Stimulated activated CD4-positive, alpha-beta T cell treated with anti-CD3 and anti-CD28 coated beads, Interleukin-12 subunit alpha, Interleukin-12 subunit beta, amount 100 ng/mL, for 24 hours (primary cell): ENCODE data around the gene CDK11B.
"Not testable (repeated sequence)": the region's sequence is repeated elsewhere in the genome, so short reads cannot be mapped to it uniquely, and the experiment has no call there.

Source experiments
- DNase-seq, 2 experiments: peaks; one replicate each; pipeline ENCODE4 v3.0.0-alpha.2; 2020; ENCODE audit warnings: low read depth in 2 of 2

CDK11B gene

DNA sequence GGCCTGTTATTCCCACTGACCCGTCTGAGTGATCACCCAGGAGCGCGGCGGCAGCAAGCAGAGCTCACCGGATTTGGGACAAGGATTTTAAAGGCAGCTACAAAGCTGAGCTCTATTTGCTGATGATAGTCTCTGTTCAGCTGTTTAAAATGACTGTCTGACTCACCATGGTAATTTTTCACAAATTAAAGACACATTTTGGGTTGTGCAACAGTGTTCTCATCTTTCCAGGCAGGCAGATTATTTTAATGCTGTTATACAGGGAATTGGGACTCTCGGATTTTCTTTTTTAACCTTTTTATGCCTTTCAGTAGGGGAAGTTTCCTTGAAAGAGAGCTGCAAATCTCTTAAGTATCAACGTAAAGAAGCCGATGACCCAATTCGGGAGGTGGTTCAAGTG is 3.6 kb upstream of the CDK11B start:
- not testable (repeated sequence) for DNase-seq

- DNase-seq, result not testable (repeated sequence)
Observed at GRCh38 chr1:1648265-1648664, 10.5 kb downstream of the CDK11B start.

DNA sequence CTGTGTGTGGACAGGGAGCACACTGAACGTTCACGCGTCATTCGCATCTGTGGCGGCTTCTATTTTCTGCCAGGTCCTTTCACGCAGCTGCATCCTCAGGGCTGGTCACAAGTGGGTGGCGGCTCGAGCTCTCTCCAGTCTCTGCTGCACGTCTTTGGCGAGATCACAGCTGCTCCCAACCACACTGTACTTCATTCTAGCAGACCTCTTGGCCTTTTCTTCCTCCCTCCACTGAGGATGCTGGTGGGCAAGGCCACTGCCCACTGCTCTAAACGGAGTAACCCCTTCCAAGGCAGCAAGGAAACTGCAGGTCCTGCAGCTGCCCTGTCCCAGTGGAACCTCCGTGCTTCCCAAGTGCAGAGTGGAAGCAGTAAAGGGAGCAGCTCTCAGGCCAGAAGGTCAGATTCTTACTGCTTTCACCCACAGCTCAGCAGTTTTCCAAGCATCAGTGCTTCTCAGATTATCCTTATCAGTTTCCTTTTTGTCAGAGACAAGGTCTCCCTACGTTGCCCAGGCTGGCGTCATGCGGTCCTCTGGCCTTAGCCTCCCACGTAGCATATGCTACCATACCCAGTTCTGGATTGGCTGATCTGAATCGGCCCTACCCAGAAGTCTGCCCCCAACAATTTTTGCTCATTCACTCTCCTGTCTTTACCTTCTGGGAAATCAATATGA is 11.1 kb downstream of the CDK11B start:
- DNase-seq, result not testable (repeated sequence)

- not testable (repeated sequence) for DNase-seq
Observed at GRCh38 chr1:1646326-1646725, 12.5 kb downstream of the CDK11B start.

- not testable (repeated sequence) for DNase-seq
Observed at GRCh38 chr1:1640711-1641461, 17.9 kb downstream of the CDK11B start.

- DNase-seq, result not testable (repeated sequence)
Observed at GRCh38 chr1:1640081-1640480, 18.7 kb downstream of the CDK11B start.

DNA sequence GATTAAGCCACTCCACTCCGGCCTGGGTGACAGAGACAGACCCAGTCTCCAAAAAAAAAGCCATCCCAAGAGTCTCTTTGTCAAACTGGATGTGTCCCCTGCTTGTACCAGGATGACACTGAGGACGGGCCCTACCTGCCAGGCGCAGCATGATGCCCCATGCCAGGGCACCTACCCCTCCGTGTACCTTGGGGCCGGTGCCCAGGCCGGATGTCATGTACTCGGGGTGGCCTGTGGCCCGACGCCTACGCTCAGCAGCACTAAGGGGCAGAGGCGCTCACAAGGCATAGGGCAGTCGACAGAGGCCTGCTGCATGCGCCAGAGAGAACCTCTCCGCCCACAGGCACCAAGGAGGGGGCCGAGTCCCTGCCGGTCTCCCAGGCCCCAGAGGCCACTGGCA is 19.4 kb downstream of the CDK11B start:
- DNase-seq, result not testable (repeated sequence)

DNA sequence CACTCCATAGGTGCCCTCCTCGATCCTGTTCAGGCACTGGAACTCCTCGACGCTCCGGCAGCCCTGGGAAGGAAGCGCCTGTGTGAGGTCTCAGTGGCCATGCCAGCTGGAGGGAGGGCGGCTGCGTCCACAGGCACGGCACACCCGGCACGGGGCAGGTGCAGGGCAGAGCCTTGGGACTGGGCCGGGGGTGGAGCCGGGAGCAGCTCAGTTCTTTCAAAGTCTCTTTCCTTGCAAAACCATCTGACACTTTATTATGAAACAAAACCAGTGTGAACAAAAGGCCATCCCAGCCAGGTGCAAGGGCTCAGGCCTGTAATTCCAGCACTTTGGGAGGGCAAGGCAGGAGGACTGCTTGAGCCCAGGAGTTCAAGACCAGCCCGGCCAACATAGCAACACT is 20.3 kb downstream of the CDK11B start:
- not testable (repeated sequence) for DNase-seq

- not testable (repeated sequence) for DNase-seq
Observed at GRCh38 chr1:1637479-1637875, 21.3 kb downstream of the CDK11B start.

DNA sequence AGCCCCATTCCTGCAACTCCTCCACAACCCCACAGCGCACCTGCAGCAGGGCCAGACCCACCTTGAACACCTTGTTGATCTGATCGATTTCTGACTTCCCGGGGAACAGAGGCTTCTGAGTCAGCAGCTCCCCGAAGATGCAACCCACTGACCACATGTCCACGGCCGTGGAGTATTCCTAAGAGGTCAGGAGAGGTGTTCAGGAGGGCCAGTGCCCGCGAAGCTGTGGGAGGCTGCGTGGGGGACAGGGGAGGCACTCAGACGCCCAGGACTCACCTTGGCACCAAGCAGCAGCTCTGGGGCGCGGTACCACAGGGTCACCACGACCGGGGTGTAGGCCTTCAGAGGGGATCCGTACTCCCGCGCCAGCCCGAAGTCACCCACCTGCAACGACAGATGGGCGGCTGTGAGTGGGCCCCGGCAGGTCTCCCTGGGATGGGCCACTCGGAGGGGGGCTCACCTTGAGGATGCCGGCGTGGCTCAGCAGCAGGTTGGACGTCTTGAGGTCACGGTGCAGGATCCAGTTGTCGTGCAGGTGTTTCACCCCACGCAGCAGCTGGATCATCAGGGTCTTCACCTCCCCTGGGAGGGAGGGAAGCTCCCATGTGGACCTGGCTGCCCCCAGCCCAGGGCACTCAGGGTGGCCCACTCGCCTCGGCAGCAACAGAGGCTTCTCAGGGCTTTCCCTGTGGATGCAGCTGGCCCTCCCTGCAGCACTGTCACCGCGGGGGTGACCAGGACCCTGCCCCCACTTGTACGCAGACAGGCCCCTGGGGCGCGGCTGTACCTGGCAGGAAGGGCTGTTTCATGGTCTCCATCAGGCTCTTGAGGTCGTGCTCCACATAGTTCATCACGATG is 22.0 kb downstream of the CDK11B start:
- not testable (repeated sequence) for DNase-seq

DNA sequence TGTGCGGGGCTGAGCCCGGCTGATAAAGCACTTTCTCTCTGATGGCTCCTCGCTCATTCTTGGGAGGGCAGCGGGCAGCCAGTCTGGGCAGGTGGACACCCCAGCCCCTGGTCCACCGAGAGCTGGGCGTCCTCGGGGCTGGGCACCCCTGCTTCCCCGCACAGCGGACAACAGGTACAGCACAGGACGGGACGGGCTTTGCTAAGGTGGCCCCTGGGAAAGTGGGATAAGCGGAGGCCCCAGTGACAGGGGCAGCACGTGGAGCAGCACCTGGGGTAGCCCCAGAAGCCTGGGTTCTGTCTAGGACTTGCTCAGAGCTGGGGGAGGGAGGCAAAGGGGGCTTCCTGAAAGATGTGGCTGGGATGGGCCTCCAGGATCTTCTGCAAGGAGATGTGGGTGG is 24.2 kb downstream of the CDK11B start:
- not testable (repeated sequence) for DNase-seq

GRCh38 chr1:1633409-1633808 is 25.4 kb downstream of the CDK11B start:
- DNase-seq, result not testable (repeated sequence)

- DNase-seq, result no peak
Observed at GRCh38 chr1:1631782-1632420, 26.9 kb downstream of the CDK11B start, which contains the start of gene MMP23B. TSS of gene MMP23B (plus strand) at chr1:1632173. CDS start at chr1:1632219, 46 bp downstream.

GRCh38 chr1:1630965-1631781 is 27.6 kb downstream of the CDK11B start:
- DNase-seq, result no peak

DNA sequence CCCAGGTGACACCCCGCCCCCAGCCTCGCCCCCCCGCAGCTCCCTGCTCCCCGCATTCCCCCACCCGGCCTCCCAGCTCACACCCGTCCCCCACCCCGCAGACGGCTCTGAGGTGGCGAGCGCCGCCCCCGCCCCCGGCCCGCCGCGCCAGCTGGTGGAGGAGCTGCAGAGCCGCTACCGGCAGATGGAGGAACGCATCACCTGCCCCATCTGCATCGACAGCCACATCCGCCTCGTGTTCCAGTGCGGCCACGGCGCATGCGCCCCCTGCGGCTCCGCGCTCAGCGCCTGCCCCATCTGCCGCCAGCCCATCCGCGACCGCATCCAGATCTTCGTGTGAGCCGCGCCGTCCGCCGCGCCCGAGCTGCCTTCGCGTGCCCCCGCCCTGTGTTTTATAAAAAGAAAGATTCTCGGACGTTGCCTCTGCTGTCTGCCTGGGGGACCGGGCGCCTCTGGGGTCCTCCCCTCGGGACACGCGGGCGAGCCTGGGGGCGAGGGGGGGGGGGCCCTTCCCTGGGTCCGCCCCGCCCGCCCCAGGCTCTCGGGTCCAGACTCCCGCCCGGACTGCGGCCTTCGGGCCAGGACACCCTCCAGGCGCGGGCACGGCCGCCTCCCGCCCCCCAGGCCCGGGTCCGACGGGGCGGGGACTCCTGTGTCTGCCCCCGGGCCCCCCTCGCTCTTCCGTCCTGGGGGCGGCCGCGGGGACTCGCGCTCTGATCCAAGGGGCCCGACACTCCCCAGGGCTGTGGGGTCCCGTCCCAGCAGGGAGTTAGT is 28.4 kb downstream of the CDK11B start:
- peak; percentile 70 to 77 for DNase-seq

- peak in 1 of 2 experiments; percentile 35 for DNase-seq
Observed at GRCh38 chr1:1629430-1630190, 29.2 kb downstream of the CDK11B start.

DNA sequence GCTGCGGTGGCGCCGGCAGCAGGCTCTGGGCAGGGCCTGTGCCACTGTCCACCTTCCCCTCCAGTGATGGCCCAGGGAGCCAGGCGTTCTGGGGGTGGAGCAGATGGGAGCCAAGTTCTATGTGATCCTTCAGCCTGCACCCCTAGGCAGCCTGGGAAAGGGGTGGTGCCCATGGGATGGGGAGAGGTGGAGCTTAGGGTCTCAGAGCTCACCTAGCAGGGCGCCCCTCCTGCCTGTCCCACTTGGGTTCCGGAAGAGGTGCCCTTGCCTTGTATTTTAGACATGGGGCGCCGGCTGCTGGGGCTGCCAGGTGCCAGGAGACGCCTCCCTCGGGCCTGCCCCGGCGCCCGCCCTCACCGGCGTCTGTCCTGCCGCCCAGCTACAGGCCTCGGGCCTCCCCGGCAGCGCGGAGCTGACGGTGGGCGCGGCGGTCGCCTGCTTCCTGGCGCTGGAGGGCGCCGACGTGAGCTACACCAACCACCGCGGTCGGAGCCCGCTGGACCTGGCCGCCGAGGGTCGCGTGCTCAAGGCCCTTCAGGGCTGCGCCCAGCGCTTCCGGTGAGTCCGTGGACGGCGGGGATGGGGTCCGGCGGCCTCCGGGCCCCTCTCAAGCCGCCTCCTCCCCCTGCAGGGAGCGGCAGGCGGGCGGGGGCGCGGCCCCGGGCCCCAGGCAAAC is 29.9 kb downstream of the CDK11B start:
- DNase-seq, result peak in 1 of 2 experiments; percentile 49
